Measurements from ENCODE around the gene ARHGAP33.

ARHGAP33 gene, protein sequence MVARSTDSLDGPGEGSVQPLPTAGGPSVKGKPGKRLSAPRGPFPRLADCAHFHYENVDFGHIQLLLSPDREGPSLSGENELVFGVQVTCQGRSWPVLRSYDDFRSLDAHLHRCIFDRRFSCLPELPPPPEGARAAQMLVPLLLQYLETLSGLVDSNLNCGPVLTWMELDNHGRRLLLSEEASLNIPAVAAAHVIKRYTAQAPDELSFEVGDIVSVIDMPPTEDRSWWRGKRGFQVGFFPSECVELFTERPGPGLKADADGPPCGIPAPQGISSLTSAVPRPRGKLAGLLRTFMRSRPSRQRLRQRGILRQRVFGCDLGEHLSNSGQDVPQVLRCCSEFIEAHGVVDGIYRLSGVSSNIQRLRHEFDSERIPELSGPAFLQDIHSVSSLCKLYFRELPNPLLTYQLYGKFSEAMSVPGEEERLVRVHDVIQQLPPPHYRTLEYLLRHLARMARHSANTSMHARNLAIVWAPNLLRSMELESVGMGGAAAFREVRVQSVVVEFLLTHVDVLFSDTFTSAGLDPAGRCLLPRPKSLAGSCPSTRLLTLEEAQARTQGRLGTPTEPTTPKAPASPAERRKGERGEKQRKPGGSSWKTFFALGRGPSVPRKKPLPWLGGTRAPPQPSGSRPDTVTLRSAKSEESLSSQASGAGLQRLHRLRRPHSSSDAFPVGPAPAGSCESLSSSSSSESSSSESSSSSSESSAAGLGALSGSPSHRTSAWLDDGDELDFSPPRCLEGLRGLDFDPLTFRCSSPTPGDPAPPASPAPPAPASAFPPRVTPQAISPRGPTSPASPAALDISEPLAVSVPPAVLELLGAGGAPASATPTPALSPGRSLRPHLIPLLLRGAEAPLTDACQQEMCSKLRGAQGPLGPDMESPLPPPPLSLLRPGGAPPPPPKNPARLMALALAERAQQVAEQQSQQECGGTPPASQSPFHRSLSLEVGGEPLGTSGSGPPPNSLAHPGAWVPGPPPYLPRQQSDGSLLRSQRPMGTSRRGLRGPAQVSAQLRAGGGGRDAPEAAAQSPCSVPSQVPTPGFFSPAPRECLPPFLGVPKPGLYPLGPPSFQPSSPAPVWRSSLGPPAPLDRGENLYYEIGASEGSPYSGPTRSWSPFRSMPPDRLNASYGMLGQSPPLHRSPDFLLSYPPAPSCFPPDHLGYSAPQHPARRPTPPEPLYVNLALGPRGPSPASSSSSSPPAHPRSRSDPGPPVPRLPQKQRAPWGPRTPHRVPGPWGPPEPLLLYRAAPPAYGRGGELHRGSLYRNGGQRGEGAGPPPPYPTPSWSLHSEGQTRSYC

DNA sequence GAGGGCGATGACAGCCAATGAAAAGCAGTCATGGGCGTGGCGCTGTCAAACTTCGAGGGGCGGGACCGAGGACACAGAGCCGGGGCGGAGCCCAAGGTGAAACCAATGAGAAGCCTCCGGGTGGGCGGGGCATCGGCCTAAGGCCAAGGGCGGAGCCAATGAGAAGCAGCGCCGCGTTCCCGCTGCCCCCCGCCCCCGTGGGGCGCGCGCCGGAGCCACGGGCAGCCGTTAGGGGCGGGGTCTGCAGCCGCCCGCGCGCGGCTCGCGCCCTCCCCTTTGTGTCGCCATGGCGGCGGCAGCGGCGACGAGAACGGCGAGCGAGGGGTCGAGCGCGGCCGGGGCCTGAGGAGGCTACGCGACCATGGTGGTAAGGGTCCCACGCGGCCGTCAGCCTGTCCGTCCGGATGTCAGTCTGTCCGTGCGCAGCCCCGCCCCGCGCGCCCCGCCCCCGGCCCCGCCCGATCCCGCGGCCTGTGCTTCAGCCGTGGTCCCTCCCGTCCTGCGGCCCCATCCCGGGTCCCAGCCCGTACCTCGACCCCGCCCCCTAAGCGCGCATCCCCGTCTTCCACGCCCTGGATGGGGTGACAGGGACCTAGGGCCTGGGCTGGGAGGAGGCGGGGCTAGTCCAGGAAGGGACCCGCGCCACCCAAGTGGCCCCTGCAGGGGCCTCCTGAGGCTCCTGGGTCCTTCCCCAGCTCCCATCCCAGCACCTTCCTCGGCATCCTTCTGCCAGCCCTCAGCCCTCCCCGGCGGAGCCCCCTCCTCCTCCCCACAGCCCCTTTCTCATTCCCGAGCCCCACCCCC is at the start of gene ARHGAP33:
ARHGAP33 (plus strand) TSS at position 267 of the 804 bp plus-strand sequence; CDS start at position 362, 95 bp downstream.
- peak within 1 kb of the TSS; percentile 64 for H3K27ac Mint-ChIP-seq
- H3K4me3 Mint-ChIP-seq = peak within 1 kb of the TSS; percentile 81
- peak; percentile 100 for DNase-seq
- H3K9me3 Mint-ChIP-seq = no peaks in the 10 kb centered on the region
- peaks cover 25% of the 10 kb centered on the region for H3K36me3 Mint-ChIP-seq
- CTCF ChIA-PET = interaction anchor here (0.9 to 1.4 kb wide), 2 partner anchors 10 to 14 kb away, joined by 3 to 4 read pairs; no protein-coding TSS in a partner anchor
- H3K27me3 Mint-ChIP-seq = no peaks in the 10 kb centered on the region
- H3K4me1 Mint-ChIP-seq = peaks cover 28% of the 10 kb centered on the region

GRCh38 chr19:35727053-35727955 is 48.1 kb upstream of the ARHGAP33 start:
- CTCF ChIA-PET = no interaction called here
- no peaks in the 10 kb centered on the region for H3K4me1 Mint-ChIP-seq
- H3K27ac Mint-ChIP-seq = no peak overlapping the region
- no peak for DNase-seq
- H3K4me3 Mint-ChIP-seq = no peak overlapping the region
- H3K9me3 Mint-ChIP-seq = no peaks in the 10 kb centered on the region
- no peaks in the 10 kb centered on the region for H3K27me3 Mint-ChIP-seq
- peaks cover 67% of the 10 kb centered on the region for H3K36me3 Mint-ChIP-seq

GRCh38 chr19:35727956-35728706 is 47.2 kb upstream of the ARHGAP33 start:
- Mint-ChIP-seq H3K4me1 (no peaks in the 10 kb centered on the region), H3K36me3 (peaks cover 61% of the 10 kb centered on the region), H3K27me3 (no peaks in the 10 kb centered on the region), H3K27ac (no peak overlapping the region), H3K4me3 (no peak overlapping the region), H3K9me3 (no peaks in the 10 kb centered on the region)
- no peak for DNase-seq
- CTCF ChIA-PET = no interaction called here

GRCh38 chr19:35729021-35729420 is 46.3 kb upstream of the ARHGAP33 start:
- CTCF ChIA-PET = no interaction called here
- H3K27me3 Mint-ChIP-seq = no peaks in the 10 kb centered on the region
- no peak overlapping the region for H3K4me3 Mint-ChIP-seq
- H3K9me3 Mint-ChIP-seq = no peaks in the 10 kb centered on the region
- no peak for DNase-seq
- H3K36me3 Mint-ChIP-seq = peaks cover 62% of the 10 kb centered on the region
- H3K4me1 Mint-ChIP-seq = no peaks in the 10 kb centered on the region
- no peak overlapping the region for H3K27ac Mint-ChIP-seq

- no peak overlapping the region for H3K27ac Mint-ChIP-seq
- peaks cover 65% of the 10 kb centered on the region for H3K36me3 Mint-ChIP-seq
- H3K9me3 Mint-ChIP-seq = no peaks in the 10 kb centered on the region
- CTCF ChIA-PET = no interaction called here
- H3K4me1 Mint-ChIP-seq = no peaks in the 10 kb centered on the region
- DNase-seq = no peak
- no peak overlapping the region for H3K4me3 Mint-ChIP-seq
- no peaks in the 10 kb centered on the region for H3K27me3 Mint-ChIP-seq
Measured at GRCh38 chr19:35729763-35730162, 45.6 kb upstream of the ARHGAP33 start.

DNA sequence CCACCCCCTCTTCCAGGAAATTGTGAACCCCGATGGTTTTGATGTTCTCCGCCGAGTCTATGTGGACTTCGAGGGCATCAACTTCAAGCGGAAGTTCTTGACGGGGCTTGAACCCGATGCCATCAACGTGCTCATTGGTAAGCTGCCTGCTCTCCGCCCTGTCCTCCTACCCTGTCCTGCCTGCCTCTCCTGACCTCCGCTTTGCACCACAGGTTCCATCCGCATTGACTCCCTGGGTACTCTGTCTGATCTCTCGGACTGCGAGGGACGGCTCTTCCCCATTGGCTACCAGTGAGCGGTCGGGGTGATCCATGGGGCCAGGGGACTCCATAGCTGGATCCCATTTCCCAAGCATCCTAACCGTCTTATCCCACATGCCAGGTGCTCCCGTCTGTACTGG is 45.0 kb upstream of the ARHGAP33 start:
- Mint-ChIP-seq H3K27ac (peak overlapping the region; percentile 77), H3K4me1 (no peaks in the 10 kb centered on the region), H3K9me3 (no peaks in the 10 kb centered on the region), H3K36me3 (peaks cover 63% of the 10 kb centered on the region), H3K27me3 (no peaks in the 10 kb centered on the region), H3K4me3 (no peak overlapping the region)
- CTCF ChIA-PET = no interaction called here
- no peak for DNase-seq

DNA sequence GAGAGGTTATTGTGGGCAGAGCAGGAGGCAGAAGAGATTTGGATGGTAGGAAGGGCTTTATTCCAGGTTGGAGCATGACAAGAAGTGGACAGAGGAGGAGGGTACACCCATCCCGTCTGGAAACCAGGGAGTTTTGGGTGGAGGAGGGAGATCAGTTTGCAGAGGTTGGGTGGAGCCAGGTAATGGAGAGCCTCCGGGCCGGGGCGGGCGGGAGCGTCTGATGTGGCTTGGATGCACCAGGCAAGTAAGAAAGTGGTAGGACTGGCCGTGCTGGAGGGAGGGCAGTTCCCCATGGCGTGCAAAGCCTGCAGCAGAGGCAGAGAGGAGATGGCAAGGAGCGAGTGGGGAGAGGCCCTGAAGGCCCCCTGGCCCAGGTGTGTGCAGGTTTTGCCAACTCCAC is 44.0 kb upstream of the ARHGAP33 start:
- CTCF ChIA-PET = no interaction called here

GRCh38 chr19:35731779-35732405 is 43.5 kb upstream of the ARHGAP33 start:
- no peak for DNase-seq
- Mint-ChIP-seq H3K9me3 (no peaks in the 10 kb centered on the region), H3K36me3 (peaks cover 60% of the 10 kb centered on the region), H3K27me3 (no peaks in the 10 kb centered on the region), H3K4me1 (peaks cover 9% of the 10 kb centered on the region), H3K27ac (no peak overlapping the region), H3K4me3 (no peak overlapping the region)
- CTCF ChIA-PET = no interaction called here

More for the DNA sequence above, 44.0 kb upstream of the ARHGAP33 start:
- Mint-ChIP-seq H3K9me3 (no peaks in the 10 kb centered on the region), H3K4me1 (peaks cover 3% of the 10 kb centered on the region), H3K27me3 (no peaks in the 10 kb centered on the region), H3K27ac (no peak overlapping the region), H3K4me3 (no peak overlapping the region), H3K36me3 (peaks cover 60% of the 10 kb centered on the region)
- DNase-seq = no peak

GRCh38 chr19:35732540-35733179 is 42.7 kb upstream of the ARHGAP33 start:
- no peak overlapping the region for H3K27ac Mint-ChIP-seq
- H3K4me1 Mint-ChIP-seq = peaks cover 16% of the 10 kb centered on the region
- H3K4me3 Mint-ChIP-seq = no peak overlapping the region
- CTCF ChIA-PET = no interaction called here
- no peaks in the 10 kb centered on the region for H3K27me3 Mint-ChIP-seq
- no peaks in the 10 kb centered on the region for H3K9me3 Mint-ChIP-seq
- DNase-seq = no peak
- peaks cover 59% of the 10 kb centered on the region for H3K36me3 Mint-ChIP-seq

- H3K27ac Mint-ChIP-seq = no peak overlapping the region
- CTCF ChIA-PET = interaction anchor here (1.4 kb wide), 1 partner anchor 37 kb away, joined by 3 read pairs; no protein-coding TSS in a partner anchor
Measured at GRCh38 chr19:35733180-35734125, 41.9 kb upstream of the ARHGAP33 start.

DNA sequence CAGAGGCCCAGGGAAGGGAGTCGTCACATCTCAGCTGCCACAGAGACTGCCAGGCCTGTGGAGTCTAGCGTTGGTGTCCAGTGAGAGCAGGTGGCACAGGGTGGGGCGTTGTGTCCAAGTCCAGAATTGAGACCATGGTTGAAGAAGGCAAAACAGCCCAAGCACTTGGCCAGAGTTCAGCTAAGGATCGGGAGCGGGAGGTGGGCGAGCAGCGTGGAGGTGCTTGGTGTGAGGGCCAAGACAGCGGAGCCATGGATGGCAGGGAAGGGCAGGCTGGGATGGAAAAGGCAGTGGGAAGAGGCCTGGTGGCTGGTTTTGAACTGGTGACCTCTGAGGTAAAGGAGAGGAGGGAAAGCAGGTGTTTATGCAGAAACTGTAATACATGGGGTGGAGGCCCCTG is 41.1 kb upstream of the ARHGAP33 start:
- no peak for DNase-seq
- CTCF ChIA-PET = interaction anchor here (1.4 kb wide), 1 partner anchor 38 kb away, joined by 3 read pairs; no protein-coding TSS in a partner anchor
- peaks cover 53% of the 10 kb centered on the region for H3K36me3 Mint-ChIP-seq
- H3K27me3 Mint-ChIP-seq = no peaks in the 10 kb centered on the region
- H3K27ac Mint-ChIP-seq = no peak overlapping the region
- H3K4me1 Mint-ChIP-seq = peaks cover 21% of the 10 kb centered on the region
- no peak overlapping the region for H3K4me3 Mint-ChIP-seq
- H3K9me3 Mint-ChIP-seq = no peaks in the 10 kb centered on the region

More at GRCh38 chr19:35733180-35734125, 41.9 kb upstream of the ARHGAP33 start:
- no peaks in the 10 kb centered on the region for H3K27me3 Mint-ChIP-seq
- no peak for DNase-seq
- no peaks in the 10 kb centered on the region for H3K9me3 Mint-ChIP-seq
- peaks cover 58% of the 10 kb centered on the region for H3K36me3 Mint-ChIP-seq
- no peak overlapping the region for H3K4me3 Mint-ChIP-seq
- H3K4me1 Mint-ChIP-seq = peaks cover 16% of the 10 kb centered on the region
